ENCODE results near the gene GPR150.

- TF ChIP-seq CTCF (conservative IDR thresholded peaks at IDR 0.05; ENCODE audit: low read depth, low read length) (no peak), EZH2 (IDR thresholded peaks at IDR 0.05; ENCODE audit: low read length, unreplicated experiment) (no peak)
Observed at GRCh38 chr5:95595289-95595931, 24.5 kb upstream of the GPR150 start.
